Left lung (tissue), 10 donors: ENCODE measurements around the gene AIDA. TPM values are rescaled to one million over a fixed set of nuclear protein-coding genes. Genes with fewer than 3 reads are reported as not detected.

ENCODE experiments used
- ATAC-seq: fragments of 200-7000 bp; cut with Tn5 transposase; one replicate; pipeline ENCODE4 v1.9.1; 2020; ENCODE audit warnings: moderate library complexity
- DNase-seq, 4 donors: peaks; one replicate each; pipeline ENCODE4 v3.0.0-alpha.2; 2013 to 2020
- H3K27ac ChIP-seq, 2 donors: fragments of 200-600 bp; sonication (generic) in 1 of 2; one replicate each; pipeline versions ENCODE4 v1.5.0 to v1.8.0; 2020 to 2021
- H3K27me3 ChIP-seq, 2 donors: fragments of 200-600 bp; sonication (generic) in 1 of 2; one replicate each; pipeline versions ENCODE4 v1.5.0 to v1.8.0; 2020 to 2021
- H3K36me3 ChIP-seq, 2 donors: fragments of 200-600 bp; sonication (generic) in 1 of 2; one replicate each; pipeline versions ENCODE4 v1.5.0 to v1.8.0; 2020 to 2021
- H3K4me1 ChIP-seq, 2 donors: fragments of 200-600 bp; one replicate each; pipeline ENCODE4 v1.8.0; 2021
- H3K4me3 ChIP-seq, 2 donors: fragments of 200-600 bp; sonication (generic) in 1 of 2; one replicate each; pipeline versions ENCODE4 v1.5.0 to v1.8.0; 2020 to 2021; ENCODE audit warnings: mild to moderate bottlenecking in 1 of 2
- H3K9me3 ChIP-seq, 2 donors: fragments of 200-600 bp; sonication (generic) in 1 of 2; one replicate each; pipeline versions ENCODE4 v1.5.0 to v1.8.0; 2020 to 2021
- CTCF ChIP-seq, 2 donors: fragments of 200-600 bp; sonication (generic) in 1 of 2; IDR thresholded peaks; one replicate each; pipeline versions ENCODE4 v1.5.0 to v1.8.0; 2021; ENCODE audit warnings: antibody characterized with exemption in 2 of 2
- intact Hi-C, 2 donors: fragments of 100-400 bp; cut with DNase I; formaldehyde crosslinking; loops; one replicate each; pipeline versions ENCODE4 v1.11.2 to v1.14.2; 2022
- polyA plus RNA-seq, 6 donors: library from polyadenylated mRNA; unstranded; fragments of 120-200 nt; gene quantifications; one replicate each; pipeline ENCODE4 v1.2.1, GENCODE V29; 2013; ENCODE audit not compliant: insufficient read length in 6 of 6
- total RNA-seq, 2 donors: library from RNA; stranded (reverse); fragmentation: NEBNext Ultra II Directional; extraction: Animal tissue kit (Norgen Biotek cat#: 25700); gene quantifications; one replicate each; pipeline ENCODE4 v1.2.1, GENCODE V29; 2021
- donor health status: DM: no; HTN: yes; CAD: no.
- donor health status: DM: no; HTN: no; CAD: no.

The AIDA gene
- total and polyA plus RNA-seq, 8 donors: 71.8 to 96.7 (median 88.3) TPM

- peak; percentile 82 for ATAC-seq
- peak; percentile 94 to 97 (median 96) for DNase-seq
- Histone ChIP-seq H3K4me3 (peak overlapping the region; percentile 69 to 73), H3K9me3 (no peaks in the 10 kb centered on the region), H3K36me3 (peaks cover 0 to 33% of the 10 kb centered on the region in 2 donors), H3K27me3 (no peaks in the 10 kb centered on the region), H3K27ac (peak overlapping the region; percentile 99), H3K4me1 (peaks cover 24 to 59% of the 10 kb centered on the region in 2 donors)
- intact Hi-C loops: no loop called here
- TF ChIP-seq CTCF (IDR thresholded peaks at IDR 0.05): no peak
Observed at GRCh38 chr1:222713091-222713961, 1.0 kb upstream of the AIDA start.

- DNase-seq (peak; percentile 46 to 81 (median 58)), ATAC-seq (peak; percentile 38)
- Histone ChIP-seq H3K36me3 (peaks cover 0 to 16% of the 10 kb centered on the region in 2 donors), H3K27ac (peak overlapping the region; percentile 99), H3K4me3 (peak overlapping the region; percentile 69 to 73), H3K9me3 (no peaks in the 10 kb centered on the region), H3K27me3 (no peaks in the 10 kb centered on the region), H3K4me1 (peaks cover 24 to 56% of the 10 kb centered on the region in 2 donors)
- intact Hi-C loops: no loop called here
- TF ChIP-seq CTCF (IDR thresholded peaks at IDR 0.05): no peak
Observed at GRCh38 chr1:222711319-222712252, 705 bp downstream of the AIDA start.

GRCh38 chr1:222709700-222710153 is 2.6 kb downstream of the AIDA start:
- H3K27me3 ChIP-seq: no peaks in the 10 kb centered on the region
- peaks cover 22 to 43% of the 10 kb centered on the region in 2 donors for H3K4me1 ChIP-seq
- TF ChIP-seq CTCF (IDR thresholded peaks at IDR 0.05): no peak
- no peaks in the 10 kb centered on the region for H3K36me3 ChIP-seq
- no peaks in the 10 kb centered on the region for H3K9me3 ChIP-seq
- no peak for ATAC-seq
- H3K4me3 ChIP-seq: peak overlapping the region in 1 of 2 donors; percentile 69
- H3K27ac ChIP-seq: peak overlapping the region; percentile 99
- no peak for DNase-seq
- intact Hi-C loops: no loop called here

- peaks cover 0 to 11% of the 10 kb centered on the region in 2 donors for H3K36me3 ChIP-seq
- no peaks in the 10 kb centered on the region for H3K27me3 ChIP-seq
- intact Hi-C loops: no loop called here
- no peak overlapping the region for H3K27ac ChIP-seq
- TF ChIP-seq CTCF (IDR thresholded peaks at IDR 0.05): no peak
- no peaks in the 10 kb centered on the region for H3K9me3 ChIP-seq
- DNase-seq: no peak
- no peak for ATAC-seq
- H3K4me1 ChIP-seq: peaks cover 18 to 33% of the 10 kb centered on the region in 2 donors
- no peak overlapping the region for H3K4me3 ChIP-seq
Observed at GRCh38 chr1:222706815-222707214, 5.5 kb downstream of the AIDA start.
